Brain pericyte (primary cell): ENCODE data around the gene CA10.

Experiments used
- DNase-seq: peaks from one replicate; pipeline ENCODE4 v3.0.0-alpha.2; 2012; ENCODE audit warnings: low read depth, low spot score

CA10 gene

GRCh38 chr17:51876986-51877385, 281.5 kb downstream of the CA10 start:
- no peak for DNase-seq

- no peak for DNase-seq
Observed at GRCh38 chr17:51873302-51873701, 285.2 kb downstream of the CA10 start.

GRCh38 chr17:51869387-51869786, 289.1 kb downstream of the CA10 start:
- DNase-seq: no peak

- DNase-seq: no peak
Observed at GRCh38 chr17:51860954-51861561, 297.5 kb downstream of the CA10 start.

GRCh38 chr17:51857052-51857597, 301.4 kb downstream of the CA10 start:
- no peak for DNase-seq

- DNase-seq: no peak
Observed at GRCh38 chr17:51855806-51856205, 302.7 kb downstream of the CA10 start.

- no peak for DNase-seq
Observed at GRCh38 chr17:51853857-51854256, 304.7 kb downstream of the CA10 start.

- no peak for DNase-seq
Observed at GRCh38 chr17:51852603-51853002, 305.9 kb downstream of the CA10 start.

GRCh38 chr17:51850201-51850600, 308.3 kb downstream of the CA10 start:
- DNase-seq: no peak

- no peak for DNase-seq
Observed at GRCh38 chr17:51848451-51848850, 310.1 kb downstream of the CA10 start.

- no peak for DNase-seq
Observed at GRCh38 chr17:51846566-51846965, 311.9 kb downstream of the CA10 start.

GRCh38 chr17:51845776-51846175, 312.7 kb downstream of the CA10 start:
- DNase-seq: no peak

GRCh38 chr17:51842763-51843162, 315.8 kb downstream of the CA10 start:
- DNase-seq: no peak

- no peak for DNase-seq
Observed at GRCh38 chr17:51841669-51842068, 316.8 kb downstream of the CA10 start.

GRCh38 chr17:51840688-51841087, 317.8 kb downstream of the CA10 start:
- DNase-seq: no peak

- DNase-seq: no peak
Observed at GRCh38 chr17:51833620-51834019, 324.9 kb downstream of the CA10 start.

GRCh38 chr17:51833045-51833444, 325.5 kb downstream of the CA10 start:
- no peak for DNase-seq

- DNase-seq: no peak
Observed at GRCh38 chr17:51830886-51831285, 327.6 kb downstream of the CA10 start.

- DNase-seq: no peak
Observed at GRCh38 chr17:51830451-51830850, 328.1 kb downstream of the CA10 start.

GRCh38 chr17:51828901-51829300, 329.6 kb downstream of the CA10 start:
- DNase-seq: no peak

- DNase-seq: no peak
Observed at GRCh38 chr17:51827140-51827539, 331.4 kb downstream of the CA10 start.

GRCh38 chr17:51820766-51821165, 337.7 kb downstream of the CA10 start:
- no peak for DNase-seq

GRCh38 chr17:51820252-51820651, 338.3 kb downstream of the CA10 start:
- DNase-seq: no peak
